ENCODE measurements around the gene ANKRD53.

Gene ANKRD53

GRCh38 chr2:70943205-70943871 is 35.1 kb upstream of the ANKRD53 start:
- no peak for DNase-seq (ENCODE audit: low read depth)

- no peak for DNase-seq (ENCODE audit: low read depth)
These were observed 34.2 kb upstream of the ANKRD53 start for GRCh38 chr2:70944111-70944690.

DNA sequence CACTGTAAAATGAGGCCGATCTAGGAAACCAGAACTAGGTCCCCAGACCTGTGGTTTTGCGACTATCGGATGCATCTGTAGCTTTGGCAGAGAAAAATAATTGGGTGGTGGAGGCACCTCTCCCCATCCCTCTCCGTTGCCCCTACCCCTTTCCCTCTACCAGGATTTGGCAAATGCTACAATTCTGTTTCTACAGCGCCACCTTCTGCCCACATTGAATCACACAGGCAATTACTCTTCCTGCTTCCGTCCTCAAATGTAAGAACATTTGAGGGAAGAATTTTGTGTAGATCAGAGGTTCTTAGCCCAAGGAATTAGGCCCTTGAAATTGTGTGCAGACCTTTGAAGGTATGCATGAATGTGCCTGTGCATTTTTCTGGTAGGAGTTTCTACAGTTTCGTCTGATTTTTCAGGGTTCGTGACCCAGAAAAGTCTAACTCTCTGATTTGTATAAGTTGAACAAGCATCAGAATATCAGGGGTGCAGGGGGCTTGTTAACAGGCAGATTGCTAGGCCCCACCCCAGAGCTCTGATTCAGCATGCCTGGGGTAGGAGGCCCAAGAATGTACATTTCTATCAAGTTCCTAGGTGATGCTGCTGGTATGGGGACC is 31.5 kb upstream of the ANKRD53 start:
- no peak for DNase-seq (ENCODE audit: low read depth)

DNA sequence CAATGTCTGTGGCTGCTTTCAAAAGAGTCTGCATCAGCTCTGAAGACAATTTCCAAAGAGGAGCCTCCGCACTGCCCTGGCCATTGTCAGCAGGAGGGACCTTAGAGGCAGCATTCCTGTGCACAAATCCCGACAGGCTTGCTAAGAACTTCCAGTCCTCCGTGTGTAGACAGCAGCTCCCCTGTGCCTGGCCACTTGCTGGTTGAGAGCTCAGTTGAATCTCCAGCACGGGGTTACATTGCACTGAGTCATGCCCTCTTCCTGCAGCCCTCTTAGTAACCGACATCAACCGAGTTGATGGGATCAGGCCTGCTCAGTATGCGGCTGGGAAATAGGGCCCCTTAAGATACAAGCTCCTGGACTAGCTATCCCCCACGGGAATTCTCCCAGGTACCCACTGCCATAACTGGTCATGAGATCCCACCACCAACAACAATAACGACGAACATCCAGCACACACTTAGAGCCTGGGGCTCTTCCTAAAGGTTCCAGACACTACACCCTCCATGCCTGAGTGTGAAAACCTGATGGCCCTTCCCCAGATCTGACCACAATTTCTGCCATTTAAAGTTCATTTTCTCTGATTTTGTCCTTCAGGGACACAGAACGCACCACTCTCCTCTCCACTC is 30.8 kb upstream of the ANKRD53 start:
- DNase-seq (ENCODE audit: low read depth), result peak; percentile 15

DNA sequence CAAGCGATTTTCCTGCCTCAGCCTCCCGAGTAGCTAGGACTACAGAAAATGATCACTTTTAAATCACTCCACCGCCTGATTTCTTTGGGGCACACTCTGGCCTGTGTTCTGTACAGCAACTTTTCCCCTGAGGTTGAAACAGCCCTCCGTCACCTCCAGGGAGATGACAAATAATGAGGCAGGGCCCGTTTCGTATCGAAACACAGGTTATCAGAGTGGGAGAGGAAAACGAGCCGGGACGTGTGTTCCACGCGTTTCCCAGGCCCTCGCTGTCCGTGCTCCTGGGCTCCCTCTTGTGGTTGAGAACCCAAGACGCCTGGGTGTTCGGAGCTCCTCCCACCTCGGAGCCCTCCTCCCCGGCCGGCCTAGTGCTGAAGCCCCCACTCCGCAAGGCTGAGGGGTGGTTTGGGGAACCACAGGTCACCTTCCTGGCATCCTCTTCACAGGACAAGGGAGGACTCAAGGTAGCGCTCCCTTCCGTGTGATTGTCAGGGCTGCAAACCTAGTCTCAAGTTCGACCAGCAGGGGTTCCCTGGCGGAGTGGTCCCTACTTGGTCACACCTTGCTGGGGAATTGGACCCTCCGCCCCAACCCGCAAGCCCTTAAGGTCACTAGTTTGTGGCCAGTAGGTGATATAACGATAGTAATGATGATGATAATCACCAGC is 30.0 kb upstream of the ANKRD53 start:
- DNase-seq (ENCODE audit: low read depth), result peak; percentile 23

DNA sequence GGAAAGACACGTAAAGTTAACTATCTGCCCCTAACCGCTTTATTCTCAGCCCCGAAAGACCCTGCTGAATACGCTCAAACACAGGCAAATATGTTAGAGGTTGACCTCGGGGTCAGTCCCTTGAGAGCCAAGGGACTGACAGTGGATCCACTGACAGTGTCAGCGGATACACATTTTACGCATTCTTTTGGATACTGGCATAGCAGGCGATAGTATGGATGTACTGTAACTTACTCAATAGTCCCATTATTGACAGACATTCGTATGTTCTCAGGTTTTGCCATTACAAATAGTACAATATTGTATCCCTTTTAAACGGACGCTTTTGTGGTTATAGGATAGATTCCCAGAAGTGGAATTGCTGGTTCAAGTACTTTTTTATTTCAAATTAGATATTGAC is 29.3 kb upstream of the ANKRD53 start:
- no peak for DNase-seq (ENCODE audit: low read depth)

- DNase-seq (ENCODE audit: low read depth), result no peak
These were observed 23.5 kb upstream of the ANKRD53 start for GRCh38 chr2:70954886-70955285.

DNA sequence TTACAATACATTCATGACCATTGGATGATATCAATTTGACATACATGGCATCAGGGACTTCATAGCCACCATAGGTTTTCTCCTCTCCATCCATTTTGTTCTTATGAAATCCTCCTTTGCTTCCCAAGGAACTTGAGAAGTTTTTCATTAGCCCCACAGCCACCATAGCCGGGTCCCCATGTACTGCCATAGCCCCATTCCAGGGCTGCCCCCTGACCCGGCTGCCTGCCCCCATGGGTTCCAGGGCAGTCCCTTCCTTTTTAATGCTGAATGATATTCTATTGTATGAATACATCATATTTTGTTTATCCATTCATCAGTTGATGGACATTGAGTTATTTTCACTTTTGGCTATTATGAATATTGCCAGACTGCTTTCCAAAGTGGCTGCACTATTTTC is 22.3 kb upstream of the ANKRD53 start:
- DNase-seq (ENCODE audit: low read depth), result no peak

DNA sequence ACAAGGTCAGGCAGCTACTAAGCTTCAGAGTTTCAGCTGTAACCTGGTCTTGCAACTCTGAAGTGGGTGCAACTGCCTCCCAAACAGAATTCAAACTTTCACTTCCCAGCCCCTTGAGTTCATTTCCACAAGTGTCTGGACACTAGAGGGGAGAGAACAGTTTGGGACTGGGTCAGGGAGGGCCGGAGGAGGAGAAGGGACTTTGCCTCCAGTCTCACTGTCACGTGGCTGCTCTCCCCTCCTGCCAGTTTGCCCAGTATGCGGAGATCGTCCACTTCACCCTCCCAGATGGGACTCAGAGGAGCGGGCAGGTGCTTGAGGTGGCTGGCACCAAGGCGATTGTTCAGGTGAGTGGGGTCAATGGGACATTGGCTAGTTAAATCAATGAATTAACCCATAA is 20.6 kb upstream of the ANKRD53 start:
- DNase-seq (ENCODE audit: low read depth), result no peak

- DNase-seq (ENCODE audit: low read depth), result no peak
These were observed 19.7 kb upstream of the ANKRD53 start for GRCh38 chr2:70958759-70959158.

DNA sequence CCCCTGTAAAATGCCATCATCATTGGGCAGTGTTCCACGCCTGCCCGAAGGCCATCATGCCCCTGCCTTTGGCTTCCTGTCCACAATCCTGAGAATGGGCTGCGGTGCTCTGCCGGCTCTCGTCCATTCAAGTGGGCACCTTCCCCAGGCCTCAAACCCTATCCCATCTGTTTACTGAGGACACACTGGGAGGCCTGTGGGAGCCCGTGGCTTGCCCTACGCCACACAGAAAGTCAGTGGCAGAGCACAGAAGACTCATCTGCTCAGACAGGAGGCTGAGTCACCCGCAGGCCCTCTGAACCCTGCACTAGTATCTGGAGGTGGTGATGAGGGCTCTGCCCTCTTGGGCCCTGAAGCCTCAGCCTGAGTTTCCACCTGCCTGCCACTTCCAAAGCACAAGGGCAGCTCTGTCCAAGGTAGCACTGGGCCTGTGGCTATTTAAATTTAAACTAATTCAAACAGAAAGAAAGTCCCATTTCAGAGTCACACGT is 19.1 kb upstream of the ANKRD53 start:
- no peak for DNase-seq (ENCODE audit: low read depth)

- DNase-seq (ENCODE audit: low read depth), result no peak
These were observed 18.3 kb upstream of the ANKRD53 start for GRCh38 chr2:70959851-70960832.

GRCh38 chr2:70960833-70961647 is 17.4 kb upstream of the ANKRD53 start:
- no peak for DNase-seq (ENCODE audit: low read depth)

DNA sequence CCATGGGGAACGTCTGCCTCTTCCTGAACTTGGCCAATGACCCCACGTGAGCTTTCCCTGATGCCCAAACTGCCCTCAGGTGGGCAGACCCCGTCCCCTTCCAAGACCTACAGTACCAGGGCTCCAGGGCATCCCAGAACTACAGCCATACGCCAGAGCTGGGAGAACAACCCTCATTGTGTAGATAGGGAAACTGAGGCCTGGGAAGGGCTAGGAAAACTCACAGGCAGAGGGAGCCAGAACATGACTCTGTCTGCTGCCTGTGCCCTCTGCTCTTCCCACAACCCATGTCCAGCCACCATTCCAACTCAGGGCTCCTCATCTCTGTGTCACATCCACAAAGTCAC is 16.8 kb upstream of the ANKRD53 start:
- DNase-seq (ENCODE audit: low read depth), result no peak

GRCh38 chr2:70962211-70962884 is 16.1 kb upstream of the ANKRD53 start:
- no peak for DNase-seq (ENCODE audit: low read depth)

- DNase-seq (ENCODE audit: low read depth), result no peak
These were observed 15.2 kb upstream of the ANKRD53 start for GRCh38 chr2:70962885-70963878.

- DNase-seq (ENCODE audit: low read depth), result no peak
These were observed 14.3 kb upstream of the ANKRD53 start for GRCh38 chr2:70964133-70964532.

DNA sequence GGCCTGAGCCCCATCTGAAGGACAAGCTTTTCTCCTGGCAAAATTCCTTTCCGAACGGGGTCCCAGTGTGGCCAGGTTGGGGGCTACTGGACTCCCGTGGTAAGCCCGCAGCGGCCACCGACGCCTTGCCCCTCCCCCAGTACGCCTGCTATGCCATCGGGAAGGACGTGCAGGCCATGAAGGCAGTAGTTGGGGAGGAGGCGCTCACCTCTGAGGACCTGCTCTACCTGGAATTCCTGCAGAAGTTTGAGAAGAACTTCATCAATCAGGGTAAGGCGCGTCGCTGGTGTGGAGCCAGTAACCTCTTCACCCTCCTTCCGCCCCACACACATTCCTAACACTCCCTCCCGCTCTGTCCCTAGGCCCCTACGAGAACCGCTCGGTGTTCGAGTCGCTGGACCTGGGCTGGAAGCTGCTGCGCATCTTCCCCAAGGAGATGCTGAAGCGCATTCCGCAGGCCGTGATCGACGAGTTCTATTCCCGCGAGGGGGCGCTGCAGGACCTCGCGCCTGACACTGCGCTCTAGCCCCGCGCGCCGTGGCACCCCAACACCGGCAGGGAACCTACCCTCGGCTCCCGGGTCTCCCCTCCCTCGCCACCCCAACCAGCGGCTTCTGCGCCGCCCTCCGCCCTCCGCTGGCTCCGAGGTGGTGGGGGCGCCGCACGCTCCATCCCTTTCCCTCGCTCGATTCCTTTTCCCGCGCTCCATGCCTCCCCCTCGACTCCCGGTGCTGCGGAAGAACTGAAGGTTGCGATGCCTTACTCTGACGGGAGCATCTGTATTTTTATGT is 13.6 kb upstream of the ANKRD53 start:
- no peak for DNase-seq (ENCODE audit: low read depth)
